Measurements from ENCODE around the gene CNOT8. TPM values are rescaled to one million over a fixed set of nuclear protein-coding genes. Genes with fewer than 3 reads are reported as not detected.
"Not testable (repeated sequence)": the region's sequence is repeated elsewhere in the genome, so short reads cannot be mapped to it uniquely, and the experiment has no call there.

Gene CNOT8
- 10 to 100 TPM; 34.1 to 44.6 (median 40.1) TPM for polyA plus RNA-seq (ENCODE audit: insufficient read length in 10 of 10)
- long read RNA-seq, donor 1, partial matches to known transcripts, result 0 of 6 reads
- long read RNA-seq, donor 1, other reads (novel, unspliced or antisense), result 0 of 6 reads
- long read RNA-seq, donor 2, transcript CNOT8-201 (7 exons, 2,528 nt), result major isoform, 7 of 11 reads
- long read RNA-seq, donor 2, partial matches to known transcripts, result 0 of 11 reads
- long read RNA-seq, donor 2, other reads (novel, unspliced or antisense), result 0 of 11 reads
- long read RNA-seq, donor 3, result 0 reads
- long read RNA-seq, donor 4, partial matches to known transcripts, result 0 of 8 reads
- long read RNA-seq, donor 4, other reads (novel, unspliced or antisense), result 0 of 8 reads
- long read RNA-seq, donor 5, transcript CNOT8-201 (7 exons, 2,528 nt), result major isoform, 5 of 7 reads
- long read RNA-seq, donor 5, partial matches to known transcripts, result 0 of 7 reads
- long read RNA-seq, donor 5, other reads (novel, unspliced or antisense), result 0 of 7 reads
- long read RNA-seq, donor 6, transcript CNOT8-201 (7 exons, 2,528 nt), result major isoform, 5 of 8 reads
- long read RNA-seq, donor 6, partial matches to known transcripts, result 0 of 8 reads
- long read RNA-seq, donor 6, other reads (novel, unspliced or antisense), result 0 of 8 reads
- long read RNA-seq, donor 7, partial matches to known transcripts, result 0 of 6 reads
- long read RNA-seq, donor 7, other reads (novel, unspliced or antisense), result 0 of 6 reads
- long read RNA-seq, donor 8, transcript CNOT8-201 (7 exons, 2,528 nt), result major isoform, 7 of 15 reads
- long read RNA-seq, donor 8, partial matches to known transcripts, result 8 of 15 reads
- long read RNA-seq, donor 8, other reads (novel, unspliced or antisense), result 0 of 15 reads
- long read RNA-seq, donor 9, partial matches to known transcripts, result 0 of 2 reads
- long read RNA-seq, donor 9, other reads (novel, unspliced or antisense), result 0 of 2 reads

GRCh38 chr5:154858297-154858971 is at the start of gene CNOT8:
Gene CNOT8 (plus strand): TSS chr5:154858627. CDS start chr5:154863279, 4,652 bp downstream.
- DNase-seq, result peak; percentile 97 to 99 (median 98)

- no peak for DNase-seq
These were observed 47.2 kb upstream of the CNOT8 start for GRCh38 chr5:154811239-154811638.

DNA sequence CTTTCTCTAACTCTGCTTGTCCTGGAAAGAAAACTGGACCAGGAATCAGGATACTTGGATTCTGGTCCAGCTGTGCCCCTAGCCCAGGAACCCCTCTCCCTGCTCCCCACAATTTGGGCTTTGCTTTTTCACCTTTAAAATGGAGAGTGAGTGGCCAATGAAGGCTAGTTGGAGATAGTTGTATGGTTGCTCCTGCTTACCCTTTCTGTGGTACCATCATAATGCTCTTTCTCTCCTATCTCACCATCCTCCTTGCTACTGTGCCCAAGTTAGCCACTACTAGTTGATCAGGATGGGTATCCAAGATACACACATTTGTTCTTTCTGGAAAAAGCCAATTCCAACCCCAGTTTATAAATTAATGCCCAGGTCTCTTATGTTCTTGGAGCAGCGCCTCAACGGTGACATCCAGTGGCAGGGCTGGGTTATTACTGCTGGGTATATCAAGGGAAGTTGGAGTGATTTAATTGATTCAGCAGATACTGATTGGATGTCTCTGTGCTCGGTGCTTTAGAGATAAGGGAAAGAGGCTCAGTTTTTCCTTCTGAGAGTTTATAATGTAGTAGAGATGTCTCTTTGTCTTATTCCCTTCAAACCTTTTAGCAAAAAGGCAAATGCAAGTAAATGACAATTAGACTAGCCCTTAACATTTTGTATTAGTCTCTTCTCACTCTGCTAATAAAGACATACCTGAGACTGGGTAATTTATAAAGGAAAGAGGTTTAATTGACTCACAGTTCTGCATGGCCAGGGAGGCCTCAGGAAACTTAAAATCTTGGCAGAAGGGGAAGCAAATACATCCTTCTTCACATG is 46.6 kb upstream of the CNOT8 start:
- DNase-seq, result peak; percentile 46 to 76 (median 66)

DNA sequence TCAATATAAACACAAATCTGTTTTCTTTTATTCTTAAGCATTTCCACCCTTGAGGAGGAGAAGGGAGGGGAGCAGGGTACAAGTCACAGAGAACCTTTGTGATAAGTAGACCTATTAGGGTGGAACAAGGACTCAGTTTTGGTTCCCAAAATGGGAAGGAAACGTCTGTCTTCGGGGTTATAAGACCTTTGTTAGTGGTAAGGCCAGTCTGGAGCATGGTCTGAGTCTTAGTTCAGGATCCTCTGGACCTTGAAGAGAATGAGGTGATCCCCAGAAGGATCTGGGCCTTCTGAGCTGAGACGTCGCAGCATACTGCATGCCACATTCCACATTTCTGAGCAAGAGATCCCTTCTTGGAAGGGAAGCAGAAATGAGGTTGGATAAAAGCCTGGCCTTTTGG is 45.3 kb upstream of the CNOT8 start:
- no peak for DNase-seq

DNA sequence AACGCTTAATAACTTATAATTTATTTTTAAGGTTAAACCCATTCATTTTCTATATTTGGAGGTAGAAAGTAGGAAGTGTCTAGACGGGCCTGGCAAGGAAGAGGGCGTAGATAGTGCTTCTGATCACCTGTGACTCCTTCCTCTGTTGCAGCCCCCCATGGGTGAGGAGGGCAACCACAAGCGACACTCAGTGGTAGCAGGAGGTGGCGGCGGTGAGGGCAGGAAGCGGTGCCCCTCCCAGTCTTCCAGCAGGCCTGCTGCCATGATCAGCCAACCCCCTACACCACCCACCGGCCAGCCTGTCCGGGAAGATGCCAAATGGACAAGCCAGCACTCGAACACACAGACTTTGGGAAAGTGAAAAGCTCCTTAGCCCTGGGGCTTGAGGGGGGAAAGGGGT is 44.7 kb upstream of the CNOT8 start:
- DNase-seq, result no peak

DNA sequence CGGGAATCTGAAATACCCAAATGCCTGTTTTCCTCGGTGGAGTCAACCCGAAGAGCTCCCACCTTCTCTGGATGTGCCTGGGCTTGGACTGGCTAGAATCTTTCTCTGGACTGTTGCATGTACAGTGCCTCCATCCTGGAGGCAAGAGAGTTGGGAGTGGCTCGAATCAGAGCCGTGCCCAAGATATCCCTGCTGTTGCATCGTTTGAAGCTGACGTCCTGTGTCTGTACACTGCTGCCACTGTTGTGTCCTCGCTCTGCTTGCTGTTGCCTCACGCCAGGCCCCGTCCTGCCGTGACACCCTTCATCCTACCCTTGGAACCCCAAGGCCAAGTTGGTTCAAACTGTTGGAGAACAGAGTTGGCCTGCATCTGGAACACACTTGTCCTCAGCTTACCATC is 43.4 kb upstream of the CNOT8 start:
- no peak for DNase-seq

- DNase-seq, result no peak
These were observed 42.7 kb upstream of the CNOT8 start for GRCh38 chr5:154815684-154816247.

- DNase-seq, result no peak
These were observed 41.4 kb upstream of the CNOT8 start for GRCh38 chr5:154816891-154817492.

- DNase-seq, result no peak
These were observed 40.6 kb upstream of the CNOT8 start for GRCh38 chr5:154817815-154818214.

- DNase-seq, result no peak
These were observed 39.8 kb upstream of the CNOT8 start for GRCh38 chr5:154818471-154819116.

GRCh38 chr5:154819546-154819945 is 38.9 kb upstream of the CNOT8 start:
- no peak for DNase-seq

- no peak for DNase-seq
These were observed 38.0 kb upstream of the CNOT8 start for GRCh38 chr5:154820383-154820782.

GRCh38 chr5:154822896-154823295 is 35.5 kb upstream of the CNOT8 start:
- not testable (repeated sequence) for DNase-seq

GRCh38 chr5:154823605-154824004 is 34.8 kb upstream of the CNOT8 start:
- DNase-seq, result no peak

DNA sequence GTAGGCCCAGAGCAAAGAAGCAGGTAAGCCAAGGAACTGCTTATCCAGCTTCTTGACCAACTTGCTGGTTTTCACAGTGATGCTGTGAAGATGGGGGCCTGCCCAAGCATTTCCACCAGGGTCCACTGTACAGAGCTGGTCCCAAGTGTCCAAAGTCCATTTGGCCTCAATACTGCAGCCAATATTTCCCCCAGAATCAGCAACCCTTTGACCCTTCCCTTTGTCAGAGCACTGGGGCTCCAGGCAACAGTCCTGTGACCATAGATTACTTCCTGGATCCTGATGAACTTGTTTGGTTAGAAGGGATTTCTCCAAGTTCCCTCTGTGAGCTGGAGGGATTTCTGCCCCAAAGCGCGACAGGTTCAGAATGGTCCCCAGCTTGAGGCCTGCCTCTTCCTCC is 34.4 kb upstream of the CNOT8 start:
- DNase-seq, result no peak

GRCh38 chr5:154829181-154829588 is 29.2 kb upstream of the CNOT8 start:
- DNase-seq, result no peak

- no peak for DNase-seq
These were observed 28.7 kb upstream of the CNOT8 start for GRCh38 chr5:154829589-154830218.

- DNase-seq, result peak in 1 of 3 donors; percentile 34
These were observed 28.2 kb upstream of the CNOT8 start for GRCh38 chr5:154830219-154830595.

GRCh38 chr5:154830596-154830995 is 27.8 kb upstream of the CNOT8 start:
- DNase-seq, result no peak

Measured in muscle of back (tissue), 13 donors.